Urothelium cell line (cell line): Measurements from ENCODE around the gene DYNLT2B.
"Not testable (repeated sequence)": the region's sequence is repeated elsewhere in the genome, so short reads cannot be mapped to it uniquely, and the experiment has no call there.

Experiments
- DNase-seq: peaks from one replicate; pipeline ENCODE4 v3.0.0; 2011; ENCODE audit warnings: low spot score, mixed read lengths
- FAIRE-seq: peaks from 2 replicates; lab custom pipeline; 2011; peaks lifted over from hg19 to GRCh38; lab: Jason Lieb, UNC

The DYNLT2B gene

GRCh38 chr3:196327405-196327804 lies 9.4 kb upstream of the DYNLT2B start:
- FAIRE-seq (no peak), DNase-seq (no peak)

DNA sequence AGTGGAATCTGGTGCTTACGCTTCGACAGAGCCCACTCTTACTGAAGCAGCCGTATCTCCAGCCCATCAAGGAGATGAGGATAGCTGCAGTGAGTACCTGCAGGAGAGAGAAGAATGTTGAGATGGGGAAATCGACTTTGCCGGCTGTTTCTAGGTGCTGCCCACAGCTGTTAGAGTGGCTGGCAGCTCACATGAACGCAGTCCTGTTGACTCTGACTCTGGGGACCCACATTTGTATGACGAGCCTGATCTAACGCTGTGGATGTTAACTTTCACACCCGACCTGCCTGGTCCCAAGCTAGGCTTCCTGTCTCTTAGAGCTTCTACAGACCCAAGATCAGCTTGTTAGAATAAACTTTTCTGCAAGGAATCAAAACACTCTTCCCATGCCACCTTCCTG lies 8.9 kb upstream of the DYNLT2B start:
- FAIRE-seq = no peak
- DNase-seq = no peak

GRCh38 chr3:196323691-196324090 lies 5.7 kb upstream of the DYNLT2B start:
- no peak for FAIRE-seq
- no peak for DNase-seq

GRCh38 chr3:196323016-196323415 lies 5.0 kb upstream of the DYNLT2B start:
- DNase-seq (no peak), FAIRE-seq (no peak)

DNA sequence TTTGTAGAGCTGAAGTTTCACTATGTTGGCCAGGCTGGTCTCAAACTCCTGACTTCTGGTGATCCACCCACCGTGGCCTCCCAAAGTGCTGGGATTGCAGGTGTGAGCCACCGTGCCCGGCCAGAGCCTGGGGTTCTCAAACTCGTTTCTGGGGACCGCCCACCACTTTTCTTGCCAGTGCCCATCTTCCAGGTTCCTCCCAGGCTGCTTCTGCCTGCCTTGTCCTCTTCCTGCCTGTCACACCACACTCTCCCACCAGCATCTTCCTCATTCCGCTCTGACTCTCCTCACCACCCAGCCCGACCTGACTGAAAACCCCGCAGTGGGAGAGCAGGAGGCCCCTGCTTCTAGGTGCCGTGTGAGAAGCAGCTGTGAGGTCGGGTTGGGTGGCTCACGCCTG lies 3.1 kb upstream of the DYNLT2B start:
- FAIRE-seq (no peak), DNase-seq (no peak)

- FAIRE-seq = no peak
- DNase-seq = no peak
Observed at GRCh38 chr3:196320137-196320536, 2.1 kb upstream of the DYNLT2B start.

DNA sequence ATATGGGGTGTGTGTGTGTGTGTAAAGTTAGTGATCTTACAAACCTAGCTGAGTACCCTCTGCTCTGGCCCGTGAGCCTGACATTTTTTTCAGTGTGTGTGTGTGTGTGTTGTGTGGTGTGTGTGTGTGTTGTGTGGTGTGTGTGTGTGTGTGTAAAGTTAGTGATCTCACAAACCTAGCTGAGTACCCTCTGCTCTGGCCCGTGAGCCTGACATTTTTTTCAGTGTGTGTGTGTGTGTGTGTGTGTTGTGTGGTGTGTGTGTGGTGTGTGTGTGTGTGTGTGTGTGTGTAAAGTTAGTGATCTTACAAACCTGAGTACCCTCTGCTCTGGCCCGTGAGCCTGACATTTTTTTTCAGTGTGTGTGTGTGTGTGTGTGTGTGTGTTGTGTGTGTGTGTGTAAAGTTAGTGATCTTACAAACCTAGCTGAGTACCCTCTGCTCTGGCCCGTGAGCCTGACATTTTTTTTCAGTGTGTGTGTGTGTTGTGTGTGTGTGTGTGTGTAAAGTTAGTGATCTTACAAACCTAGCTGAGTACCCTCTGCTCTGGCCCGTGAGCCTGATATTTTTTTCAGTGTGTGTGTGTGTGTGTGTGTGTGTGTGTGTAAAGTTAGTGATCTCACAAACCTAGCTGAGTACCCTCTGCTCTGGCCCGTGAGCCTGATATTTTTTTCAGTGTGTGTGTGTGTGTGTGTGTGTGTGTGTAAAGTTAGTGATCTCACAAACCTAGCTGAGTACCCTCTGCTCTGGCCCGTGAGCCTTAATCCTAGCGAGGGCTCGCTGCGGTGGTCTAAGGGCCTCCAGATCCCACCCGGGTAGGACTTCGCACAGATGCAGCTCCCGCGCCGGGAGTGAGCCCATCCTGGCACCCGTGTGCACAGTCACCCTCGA lies 997 bp downstream of the DYNLT2B start:
- FAIRE-seq, DNase-seq: not testable (repeated sequence)

- FAIRE-seq (no peak), DNase-seq (no peak)
Observed at GRCh38 chr3:196315821-196316220, 2.2 kb downstream of the DYNLT2B start.

DNA sequence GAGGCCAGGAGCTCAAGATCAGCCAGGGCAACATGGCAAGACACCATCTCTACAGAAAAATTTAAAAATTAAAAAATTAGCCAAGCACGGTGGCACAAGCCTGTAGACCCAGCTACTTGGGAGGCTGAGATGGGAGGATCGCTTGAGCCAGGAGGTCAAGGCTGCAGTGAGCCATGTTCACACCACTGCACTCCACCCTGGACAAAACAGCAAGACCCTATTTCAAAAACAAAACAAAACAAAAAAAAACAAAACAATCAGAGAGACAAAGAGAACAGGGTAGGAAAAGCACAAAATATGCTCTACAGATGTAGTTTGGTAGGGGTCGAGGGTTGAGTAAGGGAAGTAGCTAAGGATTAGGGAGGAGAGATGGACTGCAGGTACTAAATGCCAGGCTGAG lies 3.4 kb downstream of the DYNLT2B start:
- DNase-seq (no peak), FAIRE-seq (no peak)

GRCh38 chr3:196314086-196314485 lies 4.0 kb downstream of the DYNLT2B start:
- DNase-seq, FAIRE-seq: not testable (repeated sequence)

GRCh38 chr3:196302960-196303359 lies 15.1 kb downstream of the DYNLT2B start:
- FAIRE-seq, DNase-seq: not testable (repeated sequence)

- not testable (repeated sequence) for FAIRE-seq
Observed at GRCh38 chr3:196302551-196302950, 15.5 kb downstream of the DYNLT2B start.

DNA sequence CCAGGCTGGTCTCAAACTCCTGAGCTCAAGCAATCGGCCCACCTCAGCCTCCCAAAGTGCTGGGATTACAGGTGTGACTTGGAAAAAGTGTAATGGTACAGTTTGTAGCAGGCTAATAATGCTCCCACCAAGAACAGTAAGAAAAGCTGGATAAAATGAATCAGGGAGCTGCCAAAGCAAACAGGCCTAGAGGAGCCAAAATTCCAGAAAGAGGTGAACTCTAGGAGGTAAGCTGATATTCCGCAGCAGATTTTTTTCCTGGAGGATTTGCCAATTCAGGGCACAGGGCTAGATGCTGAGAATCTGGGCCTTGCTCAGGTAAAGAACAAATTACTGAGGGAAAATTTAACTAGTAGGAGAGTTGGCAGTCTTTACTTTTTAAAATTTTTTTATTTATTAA lies 19.5 kb downstream of the DYNLT2B start:
- no peak for FAIRE-seq
- no peak for DNase-seq

More at GRCh38 chr3:196302551-196302950, 15.5 kb downstream of the DYNLT2B start:
- DNase-seq = not testable (repeated sequence)

GRCh38 chr3:196292286-196292923 lies 25.6 kb downstream of the DYNLT2B start:
- DNase-seq = no peak
- no peak for FAIRE-seq

DNA sequence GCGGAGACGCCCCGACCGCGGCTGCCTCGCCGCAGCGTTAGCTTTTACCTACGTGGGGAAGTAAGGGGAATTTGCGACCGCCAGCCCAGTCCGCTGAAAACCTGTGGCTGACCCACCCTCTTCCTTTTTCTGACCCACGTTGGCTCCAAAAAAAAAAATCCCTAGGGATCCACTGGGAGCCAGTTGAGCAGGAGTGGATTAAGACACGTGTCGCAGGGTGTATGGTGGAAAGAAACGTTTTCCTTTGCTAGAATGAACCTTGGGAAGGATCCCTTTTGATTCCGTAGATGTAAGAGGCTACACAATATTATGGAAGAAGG lies 29.9 kb downstream of the DYNLT2B start:
- DNase-seq (no peak), FAIRE-seq (no peak)

- FAIRE-seq (no peak), DNase-seq (peak; percentile 93)
Observed at GRCh38 chr3:196287440-196288140, 30.4 kb downstream of the DYNLT2B start, which contains the start of gene PCYT1A. PCYT1A (minus strand) TSS chr3:196287726; CDS start chr3:196270531, 17,195 bp downstream.

DNA sequence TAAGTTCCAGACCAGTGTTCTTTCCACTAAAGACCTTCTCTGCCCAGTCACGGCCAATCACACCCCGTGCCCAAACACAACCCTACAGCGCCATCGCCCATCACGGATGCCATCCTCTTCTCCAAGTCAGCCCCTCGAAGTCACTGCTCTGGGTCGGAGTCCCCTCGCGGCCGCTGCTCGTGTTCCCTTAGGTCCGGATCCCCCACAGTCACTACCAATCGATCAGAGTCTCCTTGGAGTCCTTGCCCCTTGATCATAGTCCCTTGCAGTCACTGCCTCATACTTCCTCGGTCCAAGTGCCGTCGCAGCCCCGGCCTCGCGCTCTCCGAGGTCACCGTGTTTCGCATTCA lies 31.0 kb downstream of the DYNLT2B start:
- FAIRE-seq (no peak), DNase-seq (no peak)

GRCh38 chr3:196284396-196284795 lies 33.6 kb downstream of the DYNLT2B start:
- DNase-seq = no peak
- no peak for FAIRE-seq

DNA sequence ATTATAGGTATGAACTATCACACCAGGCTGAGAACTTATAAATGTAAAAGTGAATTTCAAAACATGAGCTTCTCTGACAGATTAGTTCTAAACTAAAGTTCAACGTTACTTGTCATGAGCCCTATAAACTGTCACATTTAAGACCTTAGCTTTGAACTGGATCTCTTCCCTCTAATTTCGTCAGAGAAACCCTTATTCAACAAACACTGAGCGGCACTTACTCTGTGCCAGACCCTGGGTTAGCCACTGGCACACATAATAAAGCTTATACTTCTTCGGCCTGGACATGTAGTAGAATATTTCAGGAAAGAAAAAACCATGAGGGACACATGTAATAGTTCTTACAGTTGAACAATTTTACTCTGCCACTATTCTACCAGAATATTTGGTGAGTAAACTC lies 36.1 kb downstream of the DYNLT2B start:
- no peak for DNase-seq
- no peak for FAIRE-seq

DNA sequence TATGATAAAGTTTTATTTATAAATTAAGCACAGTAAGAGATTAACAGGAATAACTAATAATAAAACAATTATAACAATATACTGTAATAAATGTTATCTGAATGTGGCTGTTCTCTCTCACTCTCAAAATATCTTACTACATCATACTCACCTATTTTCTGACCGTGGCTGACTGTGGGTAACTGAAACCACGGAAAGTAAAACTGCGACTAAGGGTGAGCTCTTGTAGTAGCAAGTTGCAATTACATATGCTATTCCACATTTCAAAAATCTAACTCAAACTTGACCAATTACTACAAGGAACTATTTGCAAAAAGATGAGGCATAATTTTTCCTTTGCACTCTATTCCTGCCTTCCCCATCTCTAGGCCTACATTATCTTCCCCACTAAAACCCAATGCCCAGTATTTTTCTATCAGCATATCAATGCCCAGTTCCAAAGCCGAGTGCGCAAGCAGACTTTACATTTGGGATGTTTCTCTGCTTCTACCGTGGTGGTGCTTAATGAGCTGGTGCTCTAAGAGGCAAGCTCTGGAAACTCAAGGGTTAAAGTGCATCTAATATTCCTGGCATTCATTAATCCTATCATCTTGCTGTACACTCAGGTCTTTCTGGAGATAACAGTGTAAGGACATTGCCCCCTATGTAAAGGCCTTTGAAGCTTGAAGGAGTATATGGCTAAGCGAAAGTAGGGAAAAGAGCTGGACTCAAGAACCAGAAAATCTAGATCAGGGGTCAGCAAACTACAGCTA lies 37.2 kb downstream of the DYNLT2B start:
- DNase-seq (no peak), FAIRE-seq (no peak)

- no peak for FAIRE-seq
- no peak for DNase-seq
Observed at GRCh38 chr3:196275126-196275525, 42.9 kb downstream of the DYNLT2B start.
